D721Med (cell line): Measurements from ENCODE around the gene NMBR.

Source experiments
- DNase-seq: peaks from one replicate; pipeline ENCODE4 v3.0.0; 2011; ENCODE audit warnings: low spot score; ENCODE audit not compliant: insufficient read length
- FAIRE-seq: peaks from 2 replicates; lab custom pipeline; 2011; peaks lifted over from hg19 to GRCh38; lab: Jason Lieb, UNC
- TF ChIP-seq, protein P1 (sequence below): IDR thresholded peaks from 2 replicates; pipeline ENCODE4 v1.5.1; 2012; ENCODE audit warnings: mild to moderate bottlenecking, control low read depth; ENCODE audit not compliant: insufficient read depth; ENCODE audit errors: missing control alignments

The NMBR gene

DNA sequence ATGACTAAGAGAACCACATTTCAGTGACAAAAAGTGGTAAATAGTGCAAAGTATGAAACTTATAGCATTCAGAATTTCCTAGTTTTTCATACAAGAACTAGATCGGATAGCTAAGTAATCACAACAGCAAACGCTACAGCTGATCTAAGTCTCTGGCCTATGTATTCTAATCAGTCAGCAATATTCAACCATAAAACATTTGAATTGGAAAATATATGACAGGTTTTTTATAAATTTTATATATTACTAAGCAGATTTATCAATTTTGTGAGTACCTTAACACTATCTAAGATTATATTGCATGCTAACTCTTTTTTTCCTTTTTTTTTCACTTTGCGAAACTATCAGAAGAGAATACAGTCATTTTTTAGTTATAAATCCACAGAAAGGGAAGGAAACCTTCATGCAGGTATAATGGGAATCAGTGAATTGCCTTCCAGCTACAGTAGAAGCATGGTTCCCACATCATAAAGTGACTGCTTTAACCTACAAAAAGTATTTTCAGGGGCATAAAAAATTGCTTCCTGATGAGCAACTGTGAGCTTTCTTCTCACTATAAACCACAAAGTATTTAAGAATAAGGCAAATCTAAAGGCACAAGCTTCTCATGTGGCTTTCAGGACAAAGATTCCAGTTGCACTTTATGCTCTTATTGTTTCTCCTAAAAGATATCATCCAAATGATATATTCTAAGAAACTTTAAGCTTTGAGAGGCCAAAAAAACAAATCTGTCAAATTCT, 88.2 kb downstream of the NMBR start:
- TF ChIP-seq, protein P1, sequence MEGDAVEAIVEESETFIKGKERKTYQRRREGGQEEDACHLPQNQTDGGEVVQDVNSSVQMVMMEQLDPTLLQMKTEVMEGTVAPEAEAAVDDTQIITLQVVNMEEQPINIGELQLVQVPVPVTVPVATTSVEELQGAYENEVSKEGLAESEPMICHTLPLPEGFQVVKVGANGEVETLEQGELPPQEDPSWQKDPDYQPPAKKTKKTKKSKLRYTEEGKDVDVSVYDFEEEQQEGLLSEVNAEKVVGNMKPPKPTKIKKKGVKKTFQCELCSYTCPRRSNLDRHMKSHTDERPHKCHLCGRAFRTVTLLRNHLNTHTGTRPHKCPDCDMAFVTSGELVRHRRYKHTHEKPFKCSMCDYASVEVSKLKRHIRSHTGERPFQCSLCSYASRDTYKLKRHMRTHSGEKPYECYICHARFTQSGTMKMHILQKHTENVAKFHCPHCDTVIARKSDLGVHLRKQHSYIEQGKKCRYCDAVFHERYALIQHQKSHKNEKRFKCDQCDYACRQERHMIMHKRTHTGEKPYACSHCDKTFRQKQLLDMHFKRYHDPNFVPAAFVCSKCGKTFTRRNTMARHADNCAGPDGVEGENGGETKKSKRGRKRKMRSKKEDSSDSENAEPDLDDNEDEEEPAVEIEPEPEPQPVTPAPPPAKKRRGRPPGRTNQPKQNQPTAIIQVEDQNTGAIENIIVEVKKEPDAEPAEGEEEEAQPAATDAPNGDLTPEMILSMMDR: no peak
- FAIRE-seq (no peak), DNase-seq (no peak)

- FAIRE-seq (no peak), DNase-seq (no peak)
- TF ChIP-seq, protein P1: no peak
Observed at GRCh38 chr6:142055219-142055618, 91.7 kb downstream of the NMBR start.

DNA sequence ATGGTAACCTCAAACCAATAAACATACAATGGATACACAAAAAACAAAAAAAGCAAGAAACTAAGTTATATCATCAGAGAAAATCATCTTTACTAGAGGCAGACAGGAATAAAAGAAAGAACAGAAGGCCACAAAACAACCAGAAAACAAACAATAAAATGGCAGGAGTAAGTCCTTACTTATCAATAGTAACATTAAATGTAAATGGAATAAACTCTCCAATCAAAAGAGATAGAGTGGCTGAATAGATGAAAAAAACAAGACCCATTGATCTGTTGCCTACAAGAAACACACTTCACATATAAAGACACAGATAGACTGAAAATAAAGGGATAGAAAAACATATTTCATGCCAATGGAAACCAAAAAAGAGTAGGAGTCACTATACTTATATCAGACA, 95.5 kb downstream of the NMBR start:
- no peak for FAIRE-seq
- no peak for DNase-seq
- TF ChIP-seq, protein P1: no peak

DNA sequence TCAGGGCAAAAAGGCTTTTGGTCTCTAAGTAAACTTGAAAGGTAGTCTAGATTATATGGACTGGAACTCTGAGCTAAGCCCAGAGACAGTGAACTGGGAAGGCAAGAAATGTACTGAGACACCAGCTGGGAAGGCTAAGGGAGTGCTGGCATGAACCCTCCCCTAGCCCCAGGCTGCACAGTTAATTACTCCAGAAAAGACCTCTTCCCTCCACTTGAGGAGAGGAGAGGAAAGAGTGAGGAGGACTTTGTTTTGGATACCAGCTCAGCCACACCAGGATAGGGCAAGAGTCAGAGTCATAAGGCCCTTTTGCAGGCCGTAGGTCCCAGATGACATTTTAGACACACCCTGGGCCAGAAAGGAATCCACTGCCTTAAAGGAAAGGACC, 98.3 kb downstream of the NMBR start:
- DNase-seq: no peak
- FAIRE-seq: no peak
- TF ChIP-seq, protein P1: no peak

DNA sequence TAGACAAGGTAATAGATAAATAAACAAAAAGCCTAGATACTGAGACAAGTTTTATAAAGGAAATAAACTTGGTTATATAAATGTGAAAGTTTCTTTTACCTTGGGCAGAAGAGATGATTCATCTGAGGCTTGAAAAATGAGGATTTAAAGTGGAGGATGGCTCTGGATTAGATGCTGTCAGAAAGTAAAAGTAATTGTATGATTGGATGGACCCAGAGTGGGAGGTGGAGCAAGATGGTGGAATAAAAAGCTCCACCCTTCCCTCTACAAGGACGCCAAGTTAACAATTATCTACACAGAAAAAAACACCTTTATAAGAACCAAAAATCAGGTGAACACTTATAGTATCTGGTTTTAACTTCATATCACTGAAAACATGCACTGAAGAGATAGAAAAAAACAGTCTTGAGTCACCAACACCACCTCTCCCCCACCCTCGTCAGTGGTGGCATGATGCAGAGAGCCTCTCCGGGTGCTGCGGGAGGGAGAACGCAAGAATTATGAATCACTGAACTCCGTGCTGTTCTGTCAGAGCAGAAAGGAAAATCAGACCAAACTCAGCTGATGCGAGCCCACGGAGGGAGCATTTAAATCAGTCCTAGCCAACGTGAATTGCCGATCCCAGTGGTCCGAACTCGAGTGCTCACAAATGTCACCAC, 98.9 kb downstream of the NMBR start:
- DNase-seq (no peak), FAIRE-seq (no peak)
- TF ChIP-seq, protein P1: no peak

DNA sequence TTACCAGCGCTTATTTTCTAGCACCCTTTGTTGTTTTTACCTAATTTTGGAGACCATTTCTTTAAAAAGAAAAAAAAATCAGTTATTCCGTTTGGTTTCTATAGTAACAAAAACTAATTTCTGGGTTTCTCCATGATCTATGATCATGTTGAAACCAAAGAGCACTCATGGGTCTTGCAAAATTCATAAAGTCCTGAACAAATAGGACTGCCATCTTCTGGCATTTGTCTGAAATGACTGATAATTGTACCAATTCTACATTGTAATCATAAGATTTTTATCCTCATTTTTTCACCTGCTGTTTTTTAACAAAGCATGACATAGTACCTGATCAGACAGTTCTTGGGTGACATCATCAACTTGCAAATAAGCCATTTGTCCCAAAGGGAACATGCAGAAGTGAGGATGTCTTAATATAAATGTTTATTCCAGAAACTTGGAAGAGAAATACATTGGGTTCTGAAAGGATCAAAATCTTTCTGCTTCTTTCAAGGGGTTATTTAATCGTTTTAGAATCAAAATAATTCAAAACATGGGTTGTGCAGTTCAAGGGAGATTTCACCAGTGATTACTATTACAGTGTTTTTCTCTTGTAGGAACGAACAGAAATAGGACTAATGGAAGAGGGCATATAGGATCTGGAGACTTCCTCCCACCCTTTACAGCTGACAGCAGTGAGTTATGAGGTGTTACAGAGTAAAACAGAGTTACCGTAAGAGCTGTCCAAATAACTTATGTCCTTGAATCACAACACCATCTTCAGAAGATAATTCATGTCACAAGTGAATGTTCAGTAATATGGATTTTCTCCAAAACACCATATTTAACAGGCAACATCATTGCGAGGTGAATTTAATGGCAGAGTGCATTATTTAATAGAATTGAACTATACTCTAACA, 101.3 kb downstream of the NMBR start:
- no peak for DNase-seq
- TF ChIP-seq, protein P1: peak; percentile 11
- FAIRE-seq: no peak
